ENCODE data around the gene MED19. TPM values are rescaled to one million over a fixed set of nuclear protein-coding genes. Genes with fewer than 3 reads are reported as not detected.

The MED19 gene
- total RNA-seq, result 10 to 100 TPM in 1 of 2 donors, 1 to 10 TPM in 1; 7.0 to 17.0 TPM

GRCh38 chr11:57711414-57712255 lies at the start of gene MED19:
Gene MED19, minus strand, starts transcription at chr11:57712215. Its CDS starts 36 bp downstream, at chr11:57712179.
- peak within 1 kb of the TSS; percentile 99 for H3K4me3 Mint-ChIP-seq
- peak; percentile 88 for DNase-seq (ENCODE audit: low spot score)
- peak; percentile 70 to 73 for ATAC-seq
- peaks cover 4% of the 10 kb centered on the region for H3K36me3 Mint-ChIP-seq
- no peaks in the 10 kb centered on the region for H3K9me3 Mint-ChIP-seq
- H3K27me3 Mint-ChIP-seq, result no peaks in the 10 kb centered on the region
- peak within 1 kb of the TSS; percentile 85 to 92 for H3K27ac Mint-ChIP-seq
- peaks cover 34 to 41% of the 10 kb centered on the region in 2 donors for H3K4me1 Mint-ChIP-seq (ENCODE audit: low read depth in 2 of 2)

DNA sequence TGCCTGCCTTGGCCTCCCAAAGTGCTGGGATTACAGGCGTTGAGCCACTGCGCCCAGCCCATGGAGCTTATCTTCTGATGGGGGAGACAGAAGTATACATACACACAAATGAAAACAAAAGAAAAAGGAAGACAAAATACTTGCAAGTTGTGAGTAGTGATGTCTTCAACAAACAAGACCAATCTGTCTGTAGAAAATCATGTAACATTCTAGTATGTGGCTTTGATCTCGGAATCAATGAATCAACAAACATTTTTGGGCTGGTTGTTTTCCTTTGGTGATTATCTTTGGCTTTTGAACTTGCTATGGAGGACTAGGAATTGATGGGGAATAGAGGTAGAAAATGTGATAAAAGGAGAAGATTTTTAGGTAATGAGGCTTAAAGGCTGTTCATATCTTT lies 46.2 kb upstream of the MED19 start:
- no peak overlapping the region for H3K27ac Mint-ChIP-seq

GRCh38 chr11:57752954-57753353 lies 40.9 kb upstream of the MED19 start:
- Mint-ChIP-seq H3K4me1 (ENCODE audit: low read depth in 2 of 2) (peaks cover 0 to 5% of the 10 kb centered on the region in 2 donors), H3K27me3 (no peaks in the 10 kb centered on the region), H3K9me3 (no peaks in the 10 kb centered on the region), H3K4me3 (no peak overlapping the region), H3K27ac (no peak overlapping the region), H3K36me3 (no peaks in the 10 kb centered on the region)
- ATAC-seq (peak in 1 of 2 donors; percentile 27), DNase-seq (ENCODE audit: low spot score) (no peak)

More for the DNA sequence above, 46.2 kb upstream of the MED19 start:
- DNase-seq (ENCODE audit: low spot score), result no peak
- peaks cover 5 to 15% of the 10 kb centered on the region in 2 donors for H3K27me3 Mint-ChIP-seq
- H3K4me3 Mint-ChIP-seq, result no peak overlapping the region
- no peaks in the 10 kb centered on the region for H3K36me3 Mint-ChIP-seq
- no peak for ATAC-seq
- H3K4me1 Mint-ChIP-seq (ENCODE audit: low read depth in 2 of 2), result peaks cover 5% of the 10 kb centered on the region in 2 donors
- no peaks in the 10 kb centered on the region for H3K9me3 Mint-ChIP-seq

DNA sequence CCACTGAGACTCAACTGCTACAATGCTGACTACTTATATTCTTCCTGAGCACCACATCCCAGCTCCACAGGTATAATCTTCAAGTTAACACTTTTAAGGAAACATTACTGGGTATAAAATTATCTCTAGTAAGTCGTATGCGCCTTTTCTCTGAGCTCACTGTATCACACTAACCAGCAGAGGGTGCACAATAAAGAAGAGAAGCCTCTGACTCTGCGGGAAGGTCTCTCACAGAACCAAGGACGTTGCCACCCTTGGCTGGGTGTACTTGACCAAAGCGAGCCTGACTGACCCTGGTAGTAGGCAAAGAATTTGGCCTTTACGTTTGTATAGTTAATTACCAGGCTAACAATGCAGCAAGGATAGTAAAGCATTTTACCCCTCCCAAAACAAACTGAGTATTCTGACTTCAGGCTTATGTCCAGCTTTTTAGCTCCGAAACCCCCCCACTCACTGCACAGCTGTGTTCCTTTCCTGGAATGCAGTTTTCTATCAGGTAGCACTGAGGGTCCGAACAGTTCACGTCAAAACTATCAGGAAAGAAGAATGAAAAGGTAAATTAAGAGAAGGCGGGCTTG lies 39.8 kb upstream of the MED19 start, which contains the start of gene BTBD18:
Gene BTBD18 (minus strand): TSS at position 144 of the 578 bp plus-strand sequence. CDS start 631 bp downstream, outside the sequence.
- Mint-ChIP-seq H3K27me3 (no peaks in the 10 kb centered on the region), H3K36me3 (no peaks in the 10 kb centered on the region), H3K27ac (no peak within 1 kb of the TSS), H3K4me3 (no peak within 1 kb of the TSS), H3K9me3 (no peaks in the 10 kb centered on the region), H3K4me1 (ENCODE audit: low read depth in 2 of 2) (peaks cover 0 to 5% of the 10 kb centered on the region in 2 donors)
- no peak for DNase-seq (ENCODE audit: low spot score)
- no peak for ATAC-seq

- no peak for ATAC-seq
- Mint-ChIP-seq H3K27ac (no peak overlapping the region), H3K4me1 (ENCODE audit: low read depth in 2 of 2) (peaks cover 0 to 5% of the 10 kb centered on the region in 2 donors), H3K9me3 (no peaks in the 10 kb centered on the region), H3K27me3 (no peaks in the 10 kb centered on the region), H3K4me3 (no peak overlapping the region), H3K36me3 (no peaks in the 10 kb centered on the region)
- DNase-seq (ENCODE audit: low spot score), result no peak
These were observed 39.2 kb upstream of the MED19 start for GRCh38 chr11:57751176-57751575.

DNA sequence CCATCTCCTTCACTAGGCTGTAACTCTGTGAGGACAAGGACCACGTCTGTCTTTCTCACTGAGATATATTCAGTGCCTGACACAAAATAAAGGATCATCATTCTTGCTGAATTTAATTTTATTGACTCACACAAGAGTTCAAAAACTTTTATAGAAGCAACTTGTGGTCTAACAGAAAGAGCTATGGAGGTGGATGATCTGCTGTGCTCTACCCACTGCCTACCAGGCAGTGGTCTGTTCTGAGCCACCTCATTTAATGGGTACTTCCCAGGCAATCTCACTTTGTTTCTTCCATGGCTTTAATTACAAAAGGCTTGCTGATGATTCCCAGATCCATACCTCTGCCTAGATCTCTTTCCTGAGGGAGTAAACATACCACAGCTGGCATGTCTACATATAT lies 34.9 kb upstream of the MED19 start:
- DNase-seq (ENCODE audit: low spot score), result no peak
- no peak for ATAC-seq
- Mint-ChIP-seq H3K4me1 (ENCODE audit: low read depth in 2 of 2) (peaks cover 12 to 13% of the 10 kb centered on the region in 2 donors), H3K27me3 (no peaks in the 10 kb centered on the region), H3K4me3 (no peak overlapping the region), H3K36me3 (peaks cover 7% of the 10 kb centered on the region), H3K9me3 (no peaks in the 10 kb centered on the region), H3K27ac (peak overlapping the region; percentile 8 to 59)

GRCh38 chr11:57745206-57745605 lies 33.2 kb upstream of the MED19 start:
- H3K36me3 Mint-ChIP-seq, result peaks cover 10% of the 10 kb centered on the region
- no peaks in the 10 kb centered on the region for H3K27me3 Mint-ChIP-seq
- ATAC-seq (no peak), DNase-seq (ENCODE audit: low spot score) (no peak)
- peak overlapping the region; percentile 8 to 59 for H3K27ac Mint-ChIP-seq
- H3K9me3 Mint-ChIP-seq, result no peaks in the 10 kb centered on the region
- H3K4me1 Mint-ChIP-seq (ENCODE audit: low read depth in 2 of 2), result peaks cover 15 to 20% of the 10 kb centered on the region in 2 donors
- H3K4me3 Mint-ChIP-seq, result no peak overlapping the region

- peaks cover 10% of the 10 kb centered on the region for H3K36me3 Mint-ChIP-seq
- no peak for ATAC-seq
- no peaks in the 10 kb centered on the region for H3K9me3 Mint-ChIP-seq
- H3K27ac Mint-ChIP-seq, result peak overlapping the region; percentile 8 to 31
- DNase-seq (ENCODE audit: low spot score), result no peak
- H3K27me3 Mint-ChIP-seq, result no peaks in the 10 kb centered on the region
- no peak overlapping the region for H3K4me3 Mint-ChIP-seq
- peaks cover 15 to 22% of the 10 kb centered on the region in 2 donors for H3K4me1 Mint-ChIP-seq (ENCODE audit: low read depth in 2 of 2)
These were observed 32.3 kb upstream of the MED19 start for GRCh38 chr11:57744357-57744756.

DNA sequence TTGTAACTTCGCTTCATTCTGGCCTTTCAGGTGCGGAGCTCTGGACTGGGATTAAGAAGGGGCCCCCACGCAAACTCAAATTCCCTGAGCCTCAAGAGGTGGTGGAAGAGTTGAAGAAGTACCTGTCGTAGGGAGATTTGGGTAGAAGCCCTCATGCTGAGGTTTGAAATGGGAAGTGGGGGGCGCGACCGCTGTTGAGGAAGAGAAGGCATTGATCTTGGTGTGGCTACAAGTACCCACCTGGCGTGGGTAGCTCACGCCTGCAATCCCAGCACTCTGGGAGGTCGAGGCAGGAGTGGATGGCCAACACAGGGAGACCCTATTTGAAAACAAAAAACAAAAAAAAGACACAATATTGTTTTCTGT lies 30.1 kb upstream of the MED19 start:
- peak overlapping the region; percentile 93 to 98 for H3K27ac Mint-ChIP-seq
- no peaks in the 10 kb centered on the region for H3K9me3 Mint-ChIP-seq
- H3K4me3 Mint-ChIP-seq, result peak overlapping the region; percentile 93
- DNase-seq (ENCODE audit: low spot score) (no peak), ATAC-seq (no peak)
- peaks cover 16% of the 10 kb centered on the region for H3K36me3 Mint-ChIP-seq
- peaks cover 15 to 22% of the 10 kb centered on the region in 2 donors for H3K4me1 Mint-ChIP-seq (ENCODE audit: low read depth in 2 of 2)
- no peaks in the 10 kb centered on the region for H3K27me3 Mint-ChIP-seq

- Mint-ChIP-seq H3K9me3 (no peaks in the 10 kb centered on the region), H3K4me1 (ENCODE audit: low read depth in 2 of 2) (peaks cover 15 to 22% of the 10 kb centered on the region in 2 donors), H3K27ac (peak within 1 kb of the TSS; percentile 93 to 98), H3K27me3 (no peaks in the 10 kb centered on the region), H3K36me3 (peaks cover 16% of the 10 kb centered on the region), H3K4me3 (peak within 1 kb of the TSS; percentile 93)
- DNase-seq (ENCODE audit: low spot score), result peak; percentile 98
- peak; percentile 95 to 97 for ATAC-seq
These were observed 29.4 kb upstream of the MED19 start, which contains the start of gene SELENOH for GRCh38 chr11:57741132-57742086. Gene SELENOH, plus strand, starts transcription at chr11:57741491. Its CDS starts 105 bp downstream, at chr11:57741596.

GRCh38 chr11:57735619-57736298 lies 23.7 kb upstream of the MED19 start:
- peaks cover 6% of the 10 kb centered on the region for H3K36me3 Mint-ChIP-seq
- no peaks in the 10 kb centered on the region for H3K27me3 Mint-ChIP-seq
- H3K27ac Mint-ChIP-seq, result peak overlapping the region; percentile 8 to 43
- DNase-seq (ENCODE audit: low spot score) (no peak), ATAC-seq (no peak)
- peaks cover 1 to 3% of the 10 kb centered on the region in 2 donors for H3K4me1 Mint-ChIP-seq (ENCODE audit: low read depth in 2 of 2)
- H3K9me3 Mint-ChIP-seq, result no peaks in the 10 kb centered on the region
- no peak overlapping the region for H3K4me3 Mint-ChIP-seq

DNA sequence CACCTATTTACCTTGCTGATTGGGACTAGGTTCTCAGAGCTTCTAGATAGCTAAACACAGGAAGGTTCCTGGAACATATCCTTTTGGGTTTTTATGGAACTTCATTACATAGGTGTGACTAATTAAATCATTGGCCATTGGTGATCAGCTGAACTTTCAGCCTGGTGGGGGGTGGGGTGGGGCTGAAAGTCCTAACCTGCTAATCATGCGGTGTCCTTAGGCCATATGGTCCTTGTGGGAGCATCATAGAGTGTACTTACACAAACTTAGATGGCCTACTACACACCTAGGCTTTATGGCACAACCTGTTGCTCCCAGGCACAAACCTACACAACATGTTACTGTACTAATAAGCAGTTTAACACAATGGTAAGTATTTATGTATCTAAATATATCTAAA lies 20.6 kb upstream of the MED19 start:
- H3K4me1 Mint-ChIP-seq (ENCODE audit: low read depth in 2 of 2), result peaks cover 0 to 3% of the 10 kb centered on the region in 2 donors
- DNase-seq (ENCODE audit: low spot score), result no peak
- H3K27ac Mint-ChIP-seq, result peak overlapping the region in 1 of 2 donors; percentile 45
- ATAC-seq, result no peak
- no peaks in the 10 kb centered on the region for H3K27me3 Mint-ChIP-seq
- no peaks in the 10 kb centered on the region for H3K9me3 Mint-ChIP-seq
- no peak overlapping the region for H3K4me3 Mint-ChIP-seq
- no peaks in the 10 kb centered on the region for H3K36me3 Mint-ChIP-seq

- ATAC-seq (no peak), DNase-seq (ENCODE audit: low spot score) (no peak)
- no peaks in the 10 kb centered on the region for H3K36me3 Mint-ChIP-seq
- no peaks in the 10 kb centered on the region for H3K27me3 Mint-ChIP-seq
- H3K27ac Mint-ChIP-seq, result no peak overlapping the region
- H3K4me3 Mint-ChIP-seq, result no peak overlapping the region
- no peaks in the 10 kb centered on the region for H3K9me3 Mint-ChIP-seq
- H3K4me1 Mint-ChIP-seq (ENCODE audit: low read depth in 2 of 2), result peaks cover 0 to 3% of the 10 kb centered on the region in 2 donors
These were observed 17.5 kb upstream of the MED19 start for GRCh38 chr11:57729479-57729878.

All from natural killer cell treated with Interleukin-12 subunit alpha and Interleukin-12 subunit beta and Interleukin-15 and Interleukin-18, amount 100 ng/mL, for 72 hours (primary cell).